NCI-H2107 treated with DMSO at 0.1 percent for 48 hours (cell line): ENCODE data around the gene ACTA2.

Experiments
- DNase-seq: peaks from one replicate; lab custom pipeline; 2025; ENCODE audit not compliant: unreplicated experiment; lab: John Stamatoyannopoulos, UW

ACTA2 gene

GRCh38 chr10:88952647-88953111 is at the start of gene ACTA2:
Gene ACTA2, minus strand, starts transcription at chr10:88952773. Its CDS starts 3,843 bp downstream, at chr10:88948930.
- DNase-seq: no peak

- no peak for DNase-seq
Observed at GRCh38 chr10:89001729-89002072, 49.1 kb upstream of the ACTA2 start.

- no peak for DNase-seq
Observed at GRCh38 chr10:89001024-89001728, 48.6 kb upstream of the ACTA2 start.

GRCh38 chr10:88999625-89000024 is 47.1 kb upstream of the ACTA2 start:
- no peak for DNase-seq

GRCh38 chr10:88996927-88997326 is 44.4 kb upstream of the ACTA2 start:
- DNase-seq: no peak

GRCh38 chr10:88995156-88995876 is 42.7 kb upstream of the ACTA2 start:
- DNase-seq: no peak

GRCh38 chr10:88994019-88994418 is 41.4 kb upstream of the ACTA2 start:
- DNase-seq: no peak

GRCh38 chr10:88992921-88993524 is 40.5 kb upstream of the ACTA2 start:
- no peak for DNase-seq

GRCh38 chr10:88991899-88992320 is 39.3 kb upstream of the ACTA2 start:
- no peak for DNase-seq

- DNase-seq: no peak
Observed at GRCh38 chr10:88991161-88991898, 38.8 kb upstream of the ACTA2 start.

GRCh38 chr10:88990384-88991160 is 38.0 kb upstream of the ACTA2 start, which contains the start of gene FAS:
Gene FAS, plus strand, starts transcription at chr10:88990798. Its CDS starts 79 bp downstream, at chr10:88990877.
- DNase-seq: no peak

- DNase-seq: no peak
Observed at GRCh38 chr10:88989824-88990383, 37.3 kb upstream of the ACTA2 start.

- no peak for DNase-seq
Observed at GRCh38 chr10:88989423-88989822, 36.9 kb upstream of the ACTA2 start.

GRCh38 chr10:88987840-88988239 is 35.3 kb upstream of the ACTA2 start:
- DNase-seq: no peak

GRCh38 chr10:88987243-88987725 is 34.7 kb upstream of the ACTA2 start:
- no peak for DNase-seq

GRCh38 chr10:88986549-88987242 is 34.1 kb upstream of the ACTA2 start:
- no peak for DNase-seq

- DNase-seq: no peak
Observed at GRCh38 chr10:88984525-88984924, 32.0 kb upstream of the ACTA2 start.

- DNase-seq: no peak
Observed at GRCh38 chr10:88983939-88984338, 31.4 kb upstream of the ACTA2 start.

GRCh38 chr10:88983206-88983605 is 30.6 kb upstream of the ACTA2 start:
- DNase-seq: no peak
